ENCODE results near the gene EXOC7.
A peak's percentile ranks its signal among the peaks of the same experiment; 100 is the strongest.

The EXOC7 gene

DNA sequence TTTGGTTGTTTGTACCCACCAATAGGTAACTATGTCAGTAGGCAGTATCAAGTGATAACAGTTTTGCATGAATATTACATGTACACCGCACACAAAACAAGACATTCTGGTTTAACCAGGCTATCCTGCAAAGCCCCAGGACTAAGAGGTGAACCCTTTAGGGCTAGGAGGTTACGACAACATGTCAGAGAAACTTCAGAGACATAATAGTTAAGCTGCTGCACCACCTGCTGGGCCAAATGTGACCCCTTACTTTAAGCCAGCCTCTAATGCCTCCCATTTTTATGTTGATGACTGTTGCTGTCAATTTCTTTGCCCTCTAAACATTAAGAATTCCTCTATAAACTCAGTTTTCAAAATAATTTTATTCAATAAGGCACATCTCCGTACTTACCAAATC is 46.7 kb downstream of the EXOC7 start:
- no peaks in the 10 kb centered on the region for H3K9me3 ChIP-seq (replicated peaks in 1 of 11)
- H3K9ac ChIP-seq, result no peak overlapping the region
- no peak overlapping the region for H3K4me2 ChIP-seq
- TF ChIP-seq Cebpa-rat (IDR thresholded peaks at IDR 0.05), result no peak
- H3K36me3 ChIP-seq, result peaks cover 96 to 100% (median 98%) of the 10 kb centered on the region in 11 experiments
- H3K4me1 ChIP-seq, result peaks cover 0 to 18% (median 0%) of the 10 kb centered on the region in 10 experiments; a peak in 7 of 20 replicates
- peaks cover 0 to 41% (median 14%) of the 10 kb centered on the region in 11 experiments; a peak in 12 of 22 replicates for H4K20me1 ChIP-seq
- H3K4me3 ChIP-seq, result no peak overlapping the region
- no peaks in the 10 kb centered on the region for H3K27me3 ChIP-seq
- H3K27ac ChIP-seq, result no peak overlapping the region

DNA sequence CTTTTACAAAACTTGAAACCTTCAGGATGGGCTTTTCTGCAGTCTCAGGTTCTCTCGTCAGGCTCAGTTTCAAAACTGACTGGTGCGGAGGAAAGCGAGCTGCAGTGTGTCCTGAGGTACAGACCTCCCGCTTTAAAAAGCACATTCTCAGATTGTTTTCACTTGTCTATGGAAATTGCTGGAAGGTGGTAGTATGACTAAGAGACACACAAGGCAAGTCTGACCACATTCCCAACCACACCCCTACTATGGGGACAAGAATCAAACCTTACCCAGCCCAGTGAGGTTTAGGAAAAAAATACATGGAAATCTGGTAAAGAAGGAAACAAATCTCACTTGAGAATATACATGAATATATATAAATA is 49.5 kb downstream of the EXOC7 start:
- H3K4me1 ChIP-seq, result peaks cover 0 to 36% (median 11%) of the 10 kb centered on the region in 10 experiments; a peak in 11 of 20 replicates
- peaks cover 0 to 51% (median 27%) of the 10 kb centered on the region in 11 experiments; a peak in 16 of 22 replicates for H4K20me1 ChIP-seq
- H3K9me3 ChIP-seq (replicated peaks in 1 of 11), result no peaks in the 10 kb centered on the region
- H3K4me3 ChIP-seq, result no peak overlapping the region
- TF ChIP-seq Cebpa-rat (IDR thresholded peaks at IDR 0.05), result no peak
- H3K36me3 ChIP-seq, result peaks cover 96 to 100% (median 98%) of the 10 kb centered on the region in 11 experiments
- H3K27ac ChIP-seq, result peak overlapping the region in 2 of 11 experiments; percentile 15 to 53; a peak in 3 of 22 replicates
- peak overlapping the region in 3 of 11 experiments; percentile 20 to 50 (median 46); a peak in 5 of 22 replicates for H3K4me2 ChIP-seq
- H3K9ac ChIP-seq, result 0 out of 22 replicates have a peak overlapping the region, but pooled peaks of 1 of the 11 experiments have one; percentile 3
- H3K27me3 ChIP-seq, result no peaks in the 10 kb centered on the region

DNA sequence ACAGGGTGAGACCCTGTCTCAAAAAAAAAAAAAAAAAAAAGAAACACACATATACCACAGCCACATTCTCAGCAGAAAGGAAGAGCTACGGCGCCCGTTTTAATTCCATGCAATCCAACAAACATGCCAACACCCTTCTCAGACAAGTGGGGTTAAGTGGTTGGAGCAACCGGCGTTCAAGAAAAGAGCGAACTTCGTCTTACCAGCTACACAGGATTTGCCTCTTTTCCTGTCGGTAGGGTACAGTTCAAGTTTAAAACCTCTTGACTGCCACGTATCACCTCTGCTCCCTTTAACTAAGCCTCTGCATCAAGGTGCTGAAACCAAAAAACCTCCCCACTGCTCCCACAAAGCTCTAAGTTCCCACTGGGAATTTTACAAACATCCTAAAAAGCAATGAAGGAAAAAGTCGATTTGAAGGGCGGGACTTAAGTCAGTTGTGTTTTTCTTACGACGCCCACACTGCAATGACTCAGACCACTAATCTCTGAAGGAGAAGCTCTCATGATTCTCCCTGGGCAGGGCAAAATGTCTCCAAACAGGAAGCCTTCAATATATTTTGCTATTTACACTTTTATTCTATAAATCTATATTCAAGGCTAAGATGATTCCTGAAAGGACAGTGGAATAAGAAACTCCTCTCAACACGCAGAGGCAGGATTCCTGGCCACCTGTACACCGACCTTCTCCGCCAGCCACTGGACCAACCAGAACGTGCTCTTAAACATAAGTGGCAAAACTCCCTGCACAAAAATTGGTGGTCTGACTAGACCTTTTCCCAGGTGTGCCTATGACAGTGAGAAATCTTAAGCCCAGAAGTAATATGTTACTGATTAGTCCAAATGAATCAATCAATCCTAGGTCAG is 50.1 kb downstream of the EXOC7 start:
- Histone ChIP-seq H3K9me3 (replicated peaks in 1 of 11) (no peaks in the 10 kb centered on the region), H3K4me2 (peak overlapping the region in 3 of 11 experiments; percentile 20 to 50 (median 46); a peak in 5 of 22 replicates), H4K20me1 (peaks cover 1 to 55% (median 31%) of the 10 kb centered on the region in 11 experiments; a peak in 16 of 22 replicates), H3K27ac (peak overlapping the region in 2 of 11 experiments; percentile 15 to 53; a peak in 3 of 22 replicates), H3K36me3 (peaks cover 96 to 100% (median 98%) of the 10 kb centered on the region in 11 experiments), H3K27me3 (no peaks in the 10 kb centered on the region), H3K4me1 (peaks cover 0 to 42% (median 15%) of the 10 kb centered on the region in 10 experiments; a peak in 12 of 20 replicates), H3K9ac (0 out of 22 replicates have a peak overlapping the region, but pooled peaks of 1 of the 11 experiments have one; percentile 3), H3K4me3 (no peak overlapping the region)
- no peak for TF ChIP-seq Cebpa-rat (IDR thresholded peaks at IDR 0.05)

DNA sequence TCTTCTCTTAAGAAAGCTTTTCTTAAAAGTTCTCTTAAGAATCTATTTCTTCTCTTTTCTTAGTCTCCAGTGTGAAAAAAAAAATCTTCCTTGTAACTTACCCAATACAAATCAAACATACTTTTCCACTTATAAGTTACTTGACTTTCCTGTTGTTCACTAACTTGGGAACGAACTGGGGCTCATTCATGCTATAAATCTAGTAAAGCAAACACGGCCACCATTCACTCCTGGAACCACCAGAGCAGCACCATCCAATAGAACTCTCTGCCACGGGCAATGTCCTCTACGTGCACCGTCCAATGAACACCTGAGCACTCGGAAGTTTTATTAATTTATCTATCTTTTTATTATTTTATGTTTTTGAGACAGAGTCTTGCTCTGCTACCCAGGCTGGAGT is 52.0 kb downstream of the EXOC7 start:
- Histone ChIP-seq H3K27me3 (no peaks in the 10 kb centered on the region), H3K9ac (peak overlapping the region in 1 of 11 experiments; percentile 3; a peak in 1 of 22 replicates), H4K20me1 (peaks cover 7 to 65% (median 35%) of the 10 kb centered on the region in 11 experiments; a peak in 16 of 22 replicates), H3K4me2 (no peak overlapping the region), H3K27ac (no peak overlapping the region), H3K4me1 (peaks cover 0 to 54% (median 22%) of the 10 kb centered on the region in 10 experiments; a peak in 12 of 20 replicates), H3K4me3 (no peak overlapping the region), H3K9me3 (replicated peaks in 1 of 11) (no peaks in the 10 kb centered on the region), H3K36me3 (peaks cover 95 to 100% (median 98%) of the 10 kb centered on the region in 11 experiments)
- no peak for TF ChIP-seq Cebpa-rat (IDR thresholded peaks at IDR 0.05)

DNA sequence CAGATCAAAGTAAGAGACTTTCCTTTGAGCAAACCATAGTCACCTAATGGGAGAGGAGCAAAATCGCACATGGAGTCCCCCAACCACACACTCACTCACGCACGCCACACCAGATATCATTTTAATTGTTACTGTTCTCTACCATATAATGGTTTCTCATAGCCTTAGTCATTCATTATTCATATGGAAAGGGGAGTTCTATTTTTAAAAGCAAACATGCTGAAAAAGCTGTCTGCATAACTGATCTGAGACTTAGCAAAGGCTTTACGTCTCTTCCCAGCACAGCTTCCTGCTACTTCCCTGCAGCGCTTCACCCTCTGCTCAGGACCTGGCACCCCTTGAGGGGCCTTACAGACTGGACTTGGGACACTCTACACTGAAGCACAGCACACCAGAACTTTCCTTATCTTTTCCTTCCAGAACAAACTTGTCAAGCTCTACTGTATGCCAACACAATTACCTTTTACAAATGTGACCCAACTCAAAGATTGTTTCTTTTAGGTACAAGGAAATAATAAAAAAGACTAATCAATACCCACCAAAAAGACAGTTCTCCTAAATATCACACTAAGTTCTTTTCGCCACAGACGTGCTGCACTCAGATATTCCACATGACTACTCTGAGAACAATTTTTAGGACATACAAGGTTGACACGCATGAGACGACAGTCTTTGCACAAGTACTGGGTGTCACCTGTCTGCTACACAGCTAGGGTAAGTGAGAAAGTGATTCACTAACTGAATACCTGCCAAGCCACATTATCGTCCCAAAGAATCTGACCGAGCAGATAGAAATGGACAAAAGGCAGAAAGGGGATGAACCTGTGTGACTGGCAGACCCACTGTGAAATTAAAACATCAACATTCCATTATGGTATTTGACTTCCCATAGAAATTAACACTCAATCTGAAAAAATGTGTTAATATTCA is 52.8 kb downstream of the EXOC7 start:
- Histone ChIP-seq H3K9ac (peak overlapping the region in 5 of 11 experiments; percentile 1 to 44 (median 7); a peak in 2 of 22 replicates), H3K27ac (no peak overlapping the region), H3K27me3 (no peaks in the 10 kb centered on the region), H3K4me1 (peaks cover 0 to 54% (median 22%) of the 10 kb centered on the region in 10 experiments; a peak in 12 of 20 replicates), H3K4me2 (no peak overlapping the region), H3K9me3 (replicated peaks in 1 of 11) (no peaks in the 10 kb centered on the region), H3K36me3 (peaks cover 95 to 100% (median 98%) of the 10 kb centered on the region in 11 experiments), H3K4me3 (no peak overlapping the region), H4K20me1 (peaks cover 7 to 62% (median 35%) of the 10 kb centered on the region in 11 experiments; a peak in 16 of 22 replicates)
- TF ChIP-seq Cebpa-rat (IDR thresholded peaks at IDR 0.05), result no peak

DNA sequence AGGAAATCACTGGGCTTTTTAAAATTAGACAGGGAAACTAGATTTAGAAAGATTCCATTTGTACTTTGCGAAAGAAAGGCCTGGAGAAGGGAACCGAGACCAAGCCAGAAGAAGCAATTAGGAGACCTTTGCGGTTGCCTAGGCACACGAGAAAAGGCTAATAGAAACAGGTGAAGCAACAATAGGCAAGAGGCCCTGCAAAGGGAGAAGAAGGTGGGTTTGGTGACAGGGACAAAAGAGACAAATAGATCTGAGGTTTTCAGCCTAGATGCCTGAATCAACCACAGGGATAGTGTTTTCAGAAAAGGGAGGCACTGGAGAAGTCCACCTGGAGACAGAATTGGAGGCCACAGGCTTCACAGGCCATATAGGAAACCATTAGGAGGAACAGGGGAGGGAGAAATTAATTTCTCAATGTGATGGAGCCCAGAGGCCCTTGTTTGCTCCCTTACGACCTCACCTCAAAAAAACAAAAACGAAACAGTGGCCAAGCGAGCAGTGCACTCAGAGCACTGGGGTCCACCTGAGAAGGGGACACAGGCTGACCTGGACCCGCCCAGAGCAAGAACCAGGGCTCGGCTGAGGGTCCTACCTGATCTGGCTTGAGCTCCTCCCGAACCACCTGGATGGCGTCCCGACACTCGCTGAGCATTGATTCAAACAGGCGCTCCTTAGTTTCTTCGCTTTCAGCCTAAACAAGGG is 53.6 kb downstream of the EXOC7 start:
- Histone ChIP-seq H3K9ac (peak overlapping the region in 7 of 11 experiments; percentile 3 to 44 (median 16); a peak in 2 of 22 replicates), H3K9me3 (replicated peaks in 1 of 11) (no peaks in the 10 kb centered on the region), H3K4me3 (no peak overlapping the region), H3K36me3 (peaks cover 95 to 100% (median 98%) of the 10 kb centered on the region in 11 experiments), H3K4me1 (peaks cover 0 to 54% (median 22%) of the 10 kb centered on the region in 10 experiments; a peak in 12 of 20 replicates), H3K27me3 (no peaks in the 10 kb centered on the region), H3K4me2 (peak overlapping the region in 2 of 11 experiments; percentile 2 to 21; a peak in 1 of 22 replicates), H4K20me1 (peaks cover 7 to 59% (median 35%) of the 10 kb centered on the region in 11 experiments; a peak in 16 of 22 replicates), H3K27ac (peak overlapping the region in 2 of 11 experiments; percentile 9 to 16; a peak in 1 of 22 replicates)
- no peak for TF ChIP-seq Cebpa-rat (IDR thresholded peaks at IDR 0.05)

DNA sequence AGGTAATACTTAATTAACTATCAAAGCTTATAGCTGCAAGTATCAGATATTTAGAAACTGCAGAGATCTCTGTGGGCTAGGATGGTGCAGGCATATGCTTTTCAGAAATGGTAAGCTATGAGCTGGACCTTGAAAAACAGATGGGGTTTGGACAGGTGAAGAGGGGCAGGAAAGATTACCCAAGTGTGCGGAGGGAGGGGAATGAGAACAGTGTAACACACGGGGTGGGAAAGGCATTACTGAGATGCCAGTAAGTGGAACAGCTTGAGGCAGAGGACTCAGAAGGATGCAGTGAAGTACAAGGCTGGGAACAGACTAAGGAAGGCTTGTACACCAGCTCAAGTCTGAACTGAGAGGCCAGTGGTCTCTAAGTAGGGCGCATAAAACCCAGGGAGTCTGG is 54.3 kb downstream of the EXOC7 start:
- no peaks in the 10 kb centered on the region for H3K9me3 ChIP-seq (replicated peaks in 1 of 11)
- peaks cover 96 to 100% (median 98%) of the 10 kb centered on the region in 11 experiments for H3K36me3 ChIP-seq
- H3K9ac ChIP-seq, result 0 out of 22 replicates have a peak overlapping the region, but pooled peaks of 1 of the 11 experiments have one; percentile 3
- H3K27me3 ChIP-seq, result no peaks in the 10 kb centered on the region
- no peak overlapping the region for H3K4me2 ChIP-seq
- H4K20me1 ChIP-seq, result peaks cover 7 to 62% (median 35%) of the 10 kb centered on the region in 11 experiments; a peak in 16 of 22 replicates
- peaks cover 0 to 50% (median 22%) of the 10 kb centered on the region in 10 experiments; a peak in 12 of 20 replicates for H3K4me1 ChIP-seq
- no peak for TF ChIP-seq Cebpa-rat (IDR thresholded peaks at IDR 0.05)
- no peak overlapping the region; a peak in 1 of 22 replicates for H3K27ac ChIP-seq
- H3K4me3 ChIP-seq, result no peak overlapping the region

All from BLaER1 treated with 17β-estradiol and CSF1 and Interleukin-3, amounts not matched to agents 10 nM and 100 nM (cell line).